ENCODE results near the gene TTC9C.

- no peak for TF ChIP-seq CTCF (IDR thresholded peaks at IDR 0.05)
- TF ChIP-seq, protein P1, sequence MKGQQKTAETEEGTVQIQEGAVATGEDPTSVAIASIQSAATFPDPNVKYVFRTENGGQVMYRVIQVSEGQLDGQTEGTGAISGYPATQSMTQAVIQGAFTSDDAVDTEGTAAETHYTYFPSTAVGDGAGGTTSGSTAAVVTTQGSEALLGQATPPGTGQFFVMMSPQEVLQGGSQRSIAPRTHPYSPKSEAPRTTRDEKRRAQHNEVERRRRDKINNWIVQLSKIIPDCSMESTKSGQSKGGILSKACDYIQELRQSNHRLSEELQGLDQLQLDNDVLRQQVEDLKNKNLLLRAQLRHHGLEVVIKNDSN (CRISPR knock-in tag; IDR thresholded peaks at IDR 0.05) = no peak
- TF ChIP-seq ZNF121 (CRISPR knock-in tag; IDR thresholded peaks at IDR 0.05) = no peak
- TF ChIP-seq TCF7 (CRISPR knock-in tag; IDR thresholded peaks at IDR 0.05; ENCODE audit: low read depth) = no peak
- TF ChIP-seq, protein P2, sequence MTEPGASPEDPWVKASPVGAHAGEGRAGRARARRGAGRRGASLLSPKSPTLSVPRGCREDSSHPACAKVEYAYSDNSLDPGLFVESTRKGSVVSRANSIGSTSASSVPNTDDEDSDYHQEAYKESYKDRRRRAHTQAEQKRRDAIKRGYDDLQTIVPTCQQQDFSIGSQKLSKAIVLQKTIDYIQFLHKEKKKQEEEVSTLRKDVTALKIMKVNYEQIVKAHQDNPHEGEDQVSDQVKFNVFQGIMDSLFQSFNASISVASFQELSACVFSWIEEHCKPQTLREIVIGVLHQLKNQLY (CRISPR knock-in tag; IDR thresholded peaks at IDR 0.05) = no peak
- no peak for TF ChIP-seq SP1 (CRISPR knock-in tag; conservative IDR thresholded peaks at IDR 0.05)
- no peak for TF ChIP-seq MXD4 (CRISPR knock-in tag; IDR thresholded peaks at IDR 0.05; ENCODE audit: borderline replicate concordance)
- TF ChIP-seq CBFB (CRISPR knock-in tag; IDR thresholded peaks at IDR 0.05; ENCODE audit: low read depth) = no peak
- no peak for TF ChIP-seq TEAD4 (CRISPR knock-in tag; IDR thresholded peaks at IDR 0.05)
- TF ChIP-seq SMAD4 (CRISPR knock-in tag; IDR thresholded peaks at IDR 0.05) = no peak
- no peak for TF ChIP-seq ZNF396 (CRISPR knock-in tag; IDR thresholded peaks at IDR 0.05; ENCODE audit: borderline replicate concordance)
- no peak for TF ChIP-seq ZMAT4 (CRISPR knock-in tag; IDR thresholded peaks at IDR 0.05)
- no peak for TF ChIP-seq TEAD1 (CRISPR knock-in tag; IDR thresholded peaks at IDR 0.05)
- no peak for TF ChIP-seq AFF4 (CRISPR knock-in tag; IDR thresholded peaks at IDR 0.05; ENCODE audit: borderline replicate concordance)
Measured at GRCh38 chr11:62708793-62709192, 19.5 kb upstream of the TTC9C start.
